HG03175 (cell line): ENCODE results near the gene ALG14.
A peak's percentile ranks its signal among the peaks of the same experiment; 100 is the strongest.
"Not testable (repeated sequence)": the region's sequence is repeated elsewhere in the genome, so short reads cannot be mapped to it uniquely, and the experiment has no call there.

Experiments used
- ATAC-seq: cut with Tn5 transposase; IDR thresholded peaks from one replicate; pipeline ENCODE4 v1.9.1; 2021; ENCODE audit warnings: mild to moderate bottlenecking, moderate library complexity; ENCODE audit not compliant: unreplicated experiment

The ALG14 gene

GRCh38 chr1:95089650-95090287 lies 17.0 kb upstream of the ALG14 start:
- no peak for ATAC-seq

- ATAC-seq: no peak
Measured at GRCh38 chr1:95088303-95088702, 15.6 kb upstream of the ALG14 start.

GRCh38 chr1:95086949-95087533 lies 14.3 kb upstream of the ALG14 start:
- no peak for ATAC-seq

- ATAC-seq: no peak
Measured at GRCh38 chr1:95085376-95085775, 12.6 kb upstream of the ALG14 start.

GRCh38 chr1:95084317-95085176 lies 11.8 kb upstream of the ALG14 start:
- peak; percentile 65 for ATAC-seq

GRCh38 chr1:95080879-95081278 lies 8.1 kb upstream of the ALG14 start:
- ATAC-seq: no peak

- ATAC-seq: no peak
Measured at GRCh38 chr1:95080446-95080845, 7.7 kb upstream of the ALG14 start.

- no peak for ATAC-seq
Measured at GRCh38 chr1:95076034-95076433, 3.3 kb upstream of the ALG14 start.

- no peak for ATAC-seq
Measured at GRCh38 chr1:95073446-95073845, 695 bp upstream of the ALG14 start.

GRCh38 chr1:95072117-95072516 lies 634 bp downstream of the ALG14 start:
- no peak for ATAC-seq

- ATAC-seq: no peak
Measured at GRCh38 chr1:95071539-95071938, 1.2 kb downstream of the ALG14 start.

GRCh38 chr1:95069710-95070093 lies 3.0 kb downstream of the ALG14 start:
- ATAC-seq: no peak

- no peak for ATAC-seq
Measured at GRCh38 chr1:95068956-95069709, 3.6 kb downstream of the ALG14 start.

- no peak for ATAC-seq
Measured at GRCh38 chr1:95067568-95067967, 5.2 kb downstream of the ALG14 start.

GRCh38 chr1:95067062-95067461 lies 5.7 kb downstream of the ALG14 start:
- ATAC-seq: no peak

GRCh38 chr1:95061445-95062006 lies 11.2 kb downstream of the ALG14 start:
- no peak for ATAC-seq

GRCh38 chr1:95058974-95059373 lies 13.8 kb downstream of the ALG14 start:
- no peak for ATAC-seq

GRCh38 chr1:95057351-95057750 lies 15.4 kb downstream of the ALG14 start:
- no peak for ATAC-seq

GRCh38 chr1:95049935-95050334 lies 22.8 kb downstream of the ALG14 start:
- no peak for ATAC-seq

- no peak for ATAC-seq
Measured at GRCh38 chr1:95048317-95048716, 24.4 kb downstream of the ALG14 start.

- ATAC-seq: not testable (repeated sequence)
Measured at GRCh38 chr1:95047624-95048023, 25.1 kb downstream of the ALG14 start.
